NCI-H2227 (cell line): Measurements from ENCODE around the gene MYOZ1.
"Not testable (repeated sequence)": the region's sequence is repeated elsewhere in the genome, so short reads cannot be mapped to it uniquely, and the experiment has no call there.

Source experiments
- DNase-seq: peaks from one replicate; lab custom pipeline; 2025; ENCODE audit not compliant: unreplicated experiment; lab: John Stamatoyannopoulos, UW

The MYOZ1 gene

DNA sequence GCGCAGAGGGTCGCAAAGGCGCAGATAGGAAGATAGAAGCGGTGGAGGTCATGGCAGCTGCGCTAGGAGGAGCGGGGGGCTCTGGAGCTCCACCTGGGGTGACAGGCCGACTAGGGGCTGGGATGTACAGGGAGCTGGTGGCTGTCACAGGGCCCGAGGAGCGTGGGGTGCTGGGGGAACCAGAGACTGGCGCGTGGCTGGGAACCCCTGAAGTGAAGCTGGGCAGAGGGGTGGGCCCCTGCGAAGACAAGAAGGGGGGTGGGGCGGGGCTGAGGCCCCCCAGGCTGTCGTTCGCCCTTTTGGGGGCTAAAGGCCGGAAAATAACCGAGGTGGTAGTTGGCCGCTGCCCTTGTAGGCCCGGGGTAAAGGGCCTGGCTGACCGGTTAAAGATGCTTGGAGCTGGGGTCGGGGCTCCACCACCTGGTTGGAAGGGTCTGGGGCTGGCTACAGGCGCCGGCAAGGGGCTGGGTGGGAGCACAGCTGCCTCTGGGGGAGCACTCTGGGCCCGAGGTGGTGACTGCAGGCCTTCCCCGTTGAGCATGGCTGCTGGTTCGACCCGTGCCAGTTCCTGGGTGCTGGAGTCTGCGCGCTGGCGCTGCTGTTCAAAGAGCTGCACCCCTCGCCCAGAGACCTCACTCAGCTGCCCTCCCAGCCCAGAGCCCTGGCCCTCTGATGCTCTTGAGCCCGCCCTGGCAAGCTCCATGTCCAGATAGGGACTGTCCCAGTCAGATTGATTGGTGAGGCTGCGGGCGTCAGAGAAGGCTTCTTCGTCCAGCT, 6.8 kb upstream of the MYOZ1 start:
- no peak for DNase-seq

DNA sequence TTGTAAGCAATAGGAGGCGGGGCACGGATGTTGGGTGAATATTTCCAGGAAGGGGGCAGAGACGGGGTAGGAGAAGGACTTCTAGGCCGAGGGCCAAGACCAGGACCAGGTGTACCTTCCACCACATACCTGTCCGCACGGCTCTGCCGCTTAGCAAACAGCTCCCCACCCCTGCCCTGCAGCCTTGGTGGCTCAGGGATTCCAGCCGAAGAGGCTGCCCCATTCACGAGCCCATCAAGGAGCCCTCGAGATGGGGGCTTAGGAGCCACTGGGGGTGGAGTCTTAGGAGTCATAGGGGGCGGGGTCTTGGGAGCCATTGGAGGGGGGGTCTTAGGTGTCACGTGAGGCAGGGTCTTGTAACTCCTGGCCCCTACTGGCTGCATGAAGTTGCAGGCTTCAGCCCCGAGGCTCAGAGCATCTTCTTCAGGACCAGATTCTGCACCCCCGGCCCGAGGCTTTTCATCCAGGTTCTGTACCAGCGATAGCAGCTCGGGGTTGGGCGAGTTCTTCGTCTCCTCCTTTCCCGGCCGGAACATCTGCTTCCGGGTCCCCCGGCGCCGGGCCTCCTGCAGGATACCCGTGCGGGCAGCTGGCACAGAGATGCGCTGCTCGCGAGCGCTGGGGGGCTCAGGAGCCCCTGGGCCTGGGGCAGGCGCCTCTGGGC, 6.1 kb upstream of the MYOZ1 start:
- DNase-seq: peak; percentile 84

GRCh38 chr10:73646598-73647041, 5.3 kb upstream of the MYOZ1 start:
- DNase-seq: no peak

GRCh38 chr10:73645251-73645650, 4.0 kb upstream of the MYOZ1 start:
- DNase-seq: no peak

DNA sequence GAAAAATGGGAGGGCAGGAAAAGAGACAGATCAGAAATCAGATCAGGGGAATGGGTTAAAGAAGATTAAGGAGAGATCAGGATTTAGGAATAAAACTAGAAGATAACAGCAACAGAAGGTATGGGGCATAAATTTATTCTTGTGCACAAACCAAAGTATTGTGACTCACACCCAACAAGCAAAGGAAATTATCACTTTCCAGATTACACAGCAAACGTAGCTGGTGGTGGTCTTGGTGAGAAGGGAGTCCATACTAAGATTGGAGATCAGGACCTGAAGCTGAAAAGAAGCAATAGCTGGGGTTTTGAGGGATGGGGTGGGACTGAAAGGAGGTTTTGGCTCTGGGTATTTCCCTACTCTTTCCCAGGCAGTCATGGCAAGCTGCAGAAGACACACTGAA, 3.5 kb upstream of the MYOZ1 start:
- DNase-seq: no peak

DNA sequence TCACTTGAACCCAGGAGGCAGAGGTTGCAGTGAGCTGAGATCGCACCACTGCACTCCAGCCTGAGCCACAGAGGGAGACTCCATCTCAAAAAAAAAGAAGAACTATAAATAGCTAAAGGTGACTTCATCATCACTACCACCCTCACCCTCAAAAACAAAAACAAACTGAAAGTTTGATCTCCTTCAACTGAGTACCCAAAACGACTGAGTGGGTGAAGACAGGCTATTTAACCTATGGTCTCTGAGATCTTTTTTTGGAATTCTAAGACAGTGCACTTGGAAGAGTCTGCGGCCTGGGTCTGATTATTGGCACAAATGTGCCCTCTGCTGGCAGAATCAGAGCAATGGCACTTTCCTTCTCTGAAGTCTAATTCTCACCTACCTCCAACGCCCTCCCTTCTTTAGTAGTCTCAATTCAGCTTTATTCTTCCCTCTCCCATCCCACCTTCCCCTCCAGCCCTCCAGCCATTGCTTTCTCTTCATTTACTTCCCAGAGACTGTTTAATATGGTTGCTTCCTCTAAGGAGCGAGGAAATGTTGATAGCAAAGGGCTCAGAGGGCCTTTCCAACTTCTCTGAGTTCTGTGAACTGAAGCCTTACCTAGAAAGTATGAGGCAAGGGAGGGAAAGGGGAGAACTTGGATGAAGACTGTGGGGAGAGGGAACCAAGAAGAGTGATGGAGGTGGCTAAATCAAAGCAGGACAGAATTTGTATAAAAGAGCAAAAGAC, 2.9 kb upstream of the MYOZ1 start:
- DNase-seq: peak; percentile 61

DNA sequence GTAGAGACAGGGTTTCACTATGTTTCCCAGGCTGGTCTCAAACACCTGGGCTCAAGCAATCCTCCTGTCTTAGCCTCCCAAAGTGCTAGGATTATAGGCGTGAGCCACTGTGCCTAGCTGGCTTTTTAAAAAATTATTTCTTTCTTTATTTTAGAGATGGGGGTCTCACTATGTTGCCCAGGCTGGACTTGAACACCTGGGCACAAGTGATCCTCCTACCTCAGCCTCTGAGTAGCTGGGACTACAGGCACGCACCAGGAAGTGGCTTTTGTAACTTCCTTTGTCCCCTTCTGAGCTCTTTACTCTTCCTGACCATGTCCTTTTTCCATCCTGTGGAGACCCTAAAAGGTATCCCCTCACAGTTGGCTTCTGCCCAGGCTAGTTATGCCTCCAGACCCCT, 2.1 kb upstream of the MYOZ1 start:
- DNase-seq: no peak

GRCh38 chr10:73639286-73639685, 2.0 kb downstream of the MYOZ1 start:
- no peak for DNase-seq

GRCh38 chr10:73635781-73636180, 5.5 kb downstream of the MYOZ1 start:
- DNase-seq: no peak

- no peak for DNase-seq
Measured at GRCh38 chr10:73634421-73634820, 6.9 kb downstream of the MYOZ1 start.

DNA sequence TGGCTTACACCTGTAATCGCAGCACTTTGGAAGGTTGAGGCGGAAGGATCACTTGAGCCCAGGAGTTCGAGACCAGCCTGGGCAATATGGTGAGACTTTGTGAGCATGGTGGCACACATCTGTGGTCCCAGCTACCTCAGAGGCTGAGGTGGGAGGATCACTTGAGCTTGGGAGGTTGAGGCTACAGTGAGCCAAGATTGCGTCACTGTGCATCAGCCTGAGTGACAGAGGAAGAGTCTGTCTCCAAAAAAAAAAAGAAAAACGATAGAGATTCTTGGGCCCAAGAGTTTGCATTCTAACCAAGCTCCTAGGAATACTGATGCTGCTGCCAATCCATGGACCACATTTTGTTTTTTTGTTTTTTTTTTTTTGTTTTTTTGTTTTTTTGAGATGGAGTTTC, 12.1 kb downstream of the MYOZ1 start:
- DNase-seq: no peak

- no peak for DNase-seq
Measured at GRCh38 chr10:73628405-73628804, 12.9 kb downstream of the MYOZ1 start.

- no peak for DNase-seq
Measured at GRCh38 chr10:73627300-73627699, 14.0 kb downstream of the MYOZ1 start.

- DNase-seq: peak; percentile 96
Measured at GRCh38 chr10:73625884-73626752, 15.2 kb downstream of the MYOZ1 start.

DNA sequence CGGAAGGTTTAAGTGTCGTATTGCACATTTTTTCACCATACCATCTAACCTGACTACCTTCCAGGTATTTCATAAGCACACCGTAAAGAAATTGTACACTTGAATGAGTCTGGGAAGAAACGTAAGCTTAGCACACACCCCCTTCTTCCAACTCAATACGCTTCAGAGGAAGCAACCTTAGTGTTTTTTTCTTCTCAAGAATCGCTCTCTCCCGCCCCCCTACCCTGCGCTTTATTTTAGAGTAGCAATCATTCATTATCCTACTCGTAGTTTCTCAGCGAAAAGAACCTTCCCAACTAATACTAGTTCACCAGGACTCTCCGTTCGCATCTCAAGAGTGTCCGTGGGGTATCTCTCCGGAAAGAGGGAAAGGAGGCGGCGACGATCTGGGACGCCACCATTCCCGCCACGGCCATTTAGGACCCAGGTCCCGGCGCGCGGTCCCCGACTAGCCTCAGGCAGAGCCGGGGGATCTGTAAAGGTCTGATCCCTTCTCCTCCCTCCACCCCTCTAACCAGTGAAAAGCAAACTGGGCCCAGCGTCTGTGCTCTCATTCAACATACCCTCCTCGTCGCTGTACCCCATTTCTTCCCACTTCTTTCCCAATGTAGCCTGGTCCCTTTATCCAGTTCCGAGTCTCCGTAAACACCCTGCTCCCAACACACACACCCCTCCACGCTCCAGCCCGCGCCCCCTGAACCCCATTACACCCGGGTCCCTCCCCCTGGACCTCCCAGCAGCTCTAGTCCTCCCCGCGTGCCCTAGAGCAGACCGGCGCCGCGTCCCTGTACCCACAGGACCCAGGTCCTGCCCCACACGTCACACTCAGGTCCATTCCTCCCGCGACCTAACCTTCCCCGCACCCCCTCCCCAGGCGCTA, 16.0 kb downstream of the MYOZ1 start:
- peak; percentile 66 for DNase-seq

DNA sequence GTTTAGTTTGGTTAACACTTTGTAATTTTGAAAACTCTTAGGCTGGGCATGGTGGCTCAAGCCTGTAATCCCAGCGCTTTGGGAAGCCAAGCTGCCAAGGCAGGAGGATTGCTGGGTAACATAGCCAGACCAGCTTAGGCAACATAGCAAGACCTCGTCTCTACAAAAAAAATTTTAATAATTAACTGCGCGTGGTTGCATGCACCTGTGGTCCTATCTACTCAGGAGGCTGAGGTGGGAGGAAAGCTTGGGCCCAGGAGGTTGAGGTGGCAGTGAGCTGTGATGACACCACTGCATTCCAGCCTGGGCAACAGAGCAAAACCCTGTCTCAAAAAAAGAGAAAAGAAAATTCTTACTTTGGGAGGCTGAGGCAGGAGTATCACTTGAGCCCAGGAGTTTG, 18.2 kb downstream of the MYOZ1 start:
- no peak for DNase-seq

GRCh38 chr10:73620974-73621373, 20.3 kb downstream of the MYOZ1 start:
- not testable (repeated sequence) for DNase-seq

GRCh38 chr10:73617143-73617542, 24.1 kb downstream of the MYOZ1 start:
- DNase-seq: not testable (repeated sequence)

- DNase-seq: no peak
Measured at GRCh38 chr10:73614720-73615119, 26.6 kb downstream of the MYOZ1 start.

DNA sequence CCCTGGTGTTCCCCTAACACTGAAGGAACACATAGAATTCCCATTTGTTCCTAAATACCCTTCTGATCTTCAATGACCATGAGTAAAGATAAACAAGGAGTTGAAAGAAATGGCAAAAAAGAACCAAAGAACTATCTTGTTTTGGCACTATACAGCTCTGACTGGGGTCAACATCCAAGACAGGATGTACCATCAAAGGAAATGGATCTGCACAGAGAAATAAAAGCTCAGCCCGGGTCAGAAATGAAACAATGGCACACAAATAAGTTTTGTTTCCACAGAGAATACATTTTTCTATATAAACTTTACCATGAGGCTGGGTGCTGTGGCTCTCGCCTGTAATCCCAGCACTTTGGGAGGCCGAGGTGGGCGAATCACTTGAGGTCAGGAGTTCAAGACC, 32.2 kb downstream of the MYOZ1 start:
- DNase-seq: no peak
